ENCODE data around the gene MCC. TPM values are rescaled to one million over a fixed set of nuclear protein-coding genes. Genes with fewer than 3 reads are reported as not detected.

Gene MCC
- total RNA-seq, 1 experiment from 2014 or later, result 7.6 TPM

DNA sequence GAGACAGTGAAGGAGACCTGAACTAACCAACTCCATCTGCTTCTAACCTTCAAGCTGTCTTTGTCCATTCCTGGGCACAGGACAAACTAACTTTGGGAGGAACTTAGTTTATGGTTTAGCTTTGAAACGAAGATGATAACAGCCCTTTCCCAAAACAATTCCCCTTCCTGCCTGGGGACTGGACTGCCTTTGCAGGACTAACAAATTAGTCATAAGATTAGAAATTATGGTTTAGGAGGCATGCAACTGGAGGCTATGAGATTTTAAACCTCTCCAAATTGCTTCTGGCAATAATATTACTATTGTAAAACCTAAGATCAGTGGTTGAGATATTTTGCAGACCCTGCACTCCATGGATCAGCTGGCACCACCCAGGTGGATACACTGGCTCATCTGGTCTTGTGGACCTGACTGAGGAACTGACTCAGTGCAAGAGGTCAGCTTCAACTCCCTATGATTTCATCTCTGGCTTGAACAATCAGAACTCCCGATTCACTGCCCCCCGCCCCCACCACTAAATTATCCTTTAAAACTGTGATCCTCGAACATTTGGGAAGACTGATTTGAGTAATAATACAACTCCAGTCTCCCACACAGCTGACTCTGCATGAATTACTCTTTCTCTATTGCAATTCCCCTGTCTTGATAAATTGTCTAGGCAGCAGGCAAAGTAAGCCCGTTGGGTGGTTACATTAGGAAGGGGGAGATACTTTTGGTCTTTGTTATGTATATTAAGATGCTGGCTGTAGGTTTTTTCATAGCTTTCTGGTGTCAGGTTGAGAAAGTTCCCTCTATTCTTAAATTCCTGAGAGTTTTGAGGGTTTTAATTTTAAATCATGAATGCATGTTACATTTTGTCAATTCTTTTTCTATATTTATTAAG lies 266.7 kb downstream of the MCC start:
- Histone ChIP-seq H2AK5ac (ENCODE audit: insufficient read length, low read length) (no peak overlapping the region), H4K5ac (ENCODE audit: insufficient read length, low read depth, low read length) (no peak overlapping the region), H2AFZ (ENCODE audit: low read length) (no peak overlapping the region), H3K9ac (ENCODE audit: extremely low read depth, insufficient read length, low read length) (no peak overlapping the region), H2BK20ac (ENCODE audit: low read depth, low read length, poor library complexity, severe bottlenecking) (no peak overlapping the region), H3K23me2 (ENCODE audit: insufficient read length, low read depth, low read length, poor library complexity, severe bottlenecking) (no peaks in the 10 kb centered on the region), H2BK5ac (ENCODE audit: insufficient read length, low read length) (no peak overlapping the region), H2BK120ac (ENCODE audit: low read depth, low read length, poor library complexity, severe bottlenecking) (no peak overlapping the region), H3K27me3 (ENCODE audit: insufficient read depth, low read length) (no peaks in the 10 kb centered on the region), H2BK12ac (ENCODE audit: insufficient read length, low read depth, low read length) (no peak overlapping the region), H3K4ac (ENCODE audit: low read depth, low read length) (no peak overlapping the region), H3K79me1 (ENCODE audit: insufficient read depth, low read depth, low read length, poor library complexity, severe bottlenecking) (no peaks in the 10 kb centered on the region), H4K20me1 (ENCODE audit: control insufficient read depth, insufficient read depth, insufficient read length) (no peaks in the 10 kb centered on the region), H2BK15ac (ENCODE audit: low read depth, low read length) (no peak overlapping the region), H4K8ac (replicated peaks; ENCODE audit: insufficient read length, low read depth, low read length) (no peak overlapping the region), H3K4me1 (ENCODE audit: insufficient read depth, low read length) (peaks cover 20% of the 10 kb centered on the region; the same call in 1 of the 2 replicates), H3K23ac (ENCODE audit: insufficient read length, low read depth, low read length) (no peak overlapping the region), H3K14ac (ENCODE audit: insufficient read depth, low read length) (no peak overlapping the region), H3K56ac (ENCODE audit: insufficient read length, low read depth, low read length) (no peak overlapping the region), H3K9me3 (ENCODE audit: control insufficient read depth, low read depth, low read length) (no peaks in the 10 kb centered on the region), H3K4me2 (ENCODE audit: insufficient read depth, insufficient read length, low read length) (peak overlapping the region; percentile 9), H3K79me2 (ENCODE audit: insufficient read depth, low read length) (no peaks in the 10 kb centered on the region), H4K91ac (ENCODE audit: insufficient read length, low read depth, low read length) (no peak overlapping the region), H3K18ac (ENCODE audit: insufficient read length, low read depth, low read length) (no peak overlapping the region), H3K27ac (ENCODE audit: insufficient read length, low read depth, low read length) (no peak overlapping the region), H3T11ph (ENCODE audit: low read length) (no peak overlapping the region)
- WGBS (ENCODE audit: extremely low coverage, insufficient read length, low lambda C conversion rate), result no CpG with 5 or more reads among the region's 5 CpGs
- H3K36me3 Mint-ChIP-seq (ENCODE audit: insufficient read depth in 1 of 3, low read depth in 3 of 3), result peaks cover 2 to 19% (median 7%) of the 10 kb centered on the region in 3 experiments; a peak in 4 of 7 replicates
- no peaks in the 10 kb centered on the region for H3K27me3 Mint-ChIP-seq (ENCODE audit: low read depth)
- no peak for DNase-seq
- H3K27ac Mint-ChIP-seq, result peak overlapping the region; percentile 56 to 84 (median 69); a peak in 6 of 7 replicates
- peaks cover 53% of the 10 kb centered on the region in 2 experiments for H3K4me1 Mint-ChIP-seq
- peaks cover 4 to 6% of the 10 kb centered on the region in 2 experiments; a peak in 3 of 5 replicates for H3K9me3 Mint-ChIP-seq
- peak overlapping the region in 1 of 2 experiments; percentile 45; a peak in 3 of 5 replicates for H3K4me3 Mint-ChIP-seq
- TF ChIP-seq, protein P1, sequence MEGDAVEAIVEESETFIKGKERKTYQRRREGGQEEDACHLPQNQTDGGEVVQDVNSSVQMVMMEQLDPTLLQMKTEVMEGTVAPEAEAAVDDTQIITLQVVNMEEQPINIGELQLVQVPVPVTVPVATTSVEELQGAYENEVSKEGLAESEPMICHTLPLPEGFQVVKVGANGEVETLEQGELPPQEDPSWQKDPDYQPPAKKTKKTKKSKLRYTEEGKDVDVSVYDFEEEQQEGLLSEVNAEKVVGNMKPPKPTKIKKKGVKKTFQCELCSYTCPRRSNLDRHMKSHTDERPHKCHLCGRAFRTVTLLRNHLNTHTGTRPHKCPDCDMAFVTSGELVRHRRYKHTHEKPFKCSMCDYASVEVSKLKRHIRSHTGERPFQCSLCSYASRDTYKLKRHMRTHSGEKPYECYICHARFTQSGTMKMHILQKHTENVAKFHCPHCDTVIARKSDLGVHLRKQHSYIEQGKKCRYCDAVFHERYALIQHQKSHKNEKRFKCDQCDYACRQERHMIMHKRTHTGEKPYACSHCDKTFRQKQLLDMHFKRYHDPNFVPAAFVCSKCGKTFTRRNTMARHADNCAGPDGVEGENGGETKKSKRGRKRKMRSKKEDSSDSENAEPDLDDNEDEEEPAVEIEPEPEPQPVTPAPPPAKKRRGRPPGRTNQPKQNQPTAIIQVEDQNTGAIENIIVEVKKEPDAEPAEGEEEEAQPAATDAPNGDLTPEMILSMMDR (conservative IDR thresholded peaks at IDR 0.05), result no peak

Measured in H9 (cell line).